ENCODE results near the gene ANGPTL7.

DNA sequence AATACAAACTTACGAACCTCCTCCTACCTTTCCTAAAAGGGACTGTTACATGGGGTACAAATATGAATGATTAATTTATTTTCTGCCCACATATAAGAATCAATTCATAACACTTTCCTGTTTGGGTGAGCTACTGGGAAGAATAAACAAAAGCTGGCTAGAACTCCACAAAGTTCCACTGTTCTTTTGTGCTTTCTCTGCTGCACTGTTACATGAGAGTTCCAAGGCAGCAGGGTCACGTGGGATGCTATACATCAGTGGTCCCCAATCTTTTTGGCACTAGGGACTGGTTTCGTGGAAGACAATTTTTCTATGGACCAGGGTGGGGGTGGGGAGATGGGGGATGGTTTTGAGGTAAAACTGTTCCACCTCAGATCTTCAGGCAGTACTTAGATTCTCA, 2.2 kb upstream of the ANGPTL7 start:
- TF ChIP-seq, protein P1, sequence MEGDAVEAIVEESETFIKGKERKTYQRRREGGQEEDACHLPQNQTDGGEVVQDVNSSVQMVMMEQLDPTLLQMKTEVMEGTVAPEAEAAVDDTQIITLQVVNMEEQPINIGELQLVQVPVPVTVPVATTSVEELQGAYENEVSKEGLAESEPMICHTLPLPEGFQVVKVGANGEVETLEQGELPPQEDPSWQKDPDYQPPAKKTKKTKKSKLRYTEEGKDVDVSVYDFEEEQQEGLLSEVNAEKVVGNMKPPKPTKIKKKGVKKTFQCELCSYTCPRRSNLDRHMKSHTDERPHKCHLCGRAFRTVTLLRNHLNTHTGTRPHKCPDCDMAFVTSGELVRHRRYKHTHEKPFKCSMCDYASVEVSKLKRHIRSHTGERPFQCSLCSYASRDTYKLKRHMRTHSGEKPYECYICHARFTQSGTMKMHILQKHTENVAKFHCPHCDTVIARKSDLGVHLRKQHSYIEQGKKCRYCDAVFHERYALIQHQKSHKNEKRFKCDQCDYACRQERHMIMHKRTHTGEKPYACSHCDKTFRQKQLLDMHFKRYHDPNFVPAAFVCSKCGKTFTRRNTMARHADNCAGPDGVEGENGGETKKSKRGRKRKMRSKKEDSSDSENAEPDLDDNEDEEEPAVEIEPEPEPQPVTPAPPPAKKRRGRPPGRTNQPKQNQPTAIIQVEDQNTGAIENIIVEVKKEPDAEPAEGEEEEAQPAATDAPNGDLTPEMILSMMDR (IDR thresholded peaks at IDR 0.05; ENCODE audit: low read length), result no peak
- TF ChIP-seq EZH2phosphoT487 (IDR thresholded peaks at IDR 0.05; ENCODE audit: low read length) (no peak), EZH2 (optimal IDR thresholded peaks at IDR 0.05; ENCODE audit: low read depth, low read length) (no peak)
